SU-DHL-6 (cell line): ENCODE measurements around the gene MYL3.

ENCODE experiments used
- CTCF ChIP-seq: fragments of 200-600 bp; sonication (generic); IDR thresholded peaks from one replicate; pipeline ENCODE4 v1.5.1; 2017; ENCODE audit warnings: antibody characterized with exemption, mild to moderate bottlenecking, low read length, moderate library complexity; ENCODE audit not compliant: insufficient read depth, poor library complexity, severe bottlenecking
- EZH2phosphoT487 ChIP-seq: fragments of 200-600 bp; sonication (generic), shearing (Covaris generic); conservative IDR thresholded peaks from 2 replicates; pipeline ENCODE4 v1.6.1; 2018; ENCODE audit warnings: mild to moderate bottlenecking, antibody characterized with exemption, low read length, moderate library complexity, mixed read lengths

GRCh38 chr3:46853441-46854415, 9.5 kb downstream of the MYL3 start:
- TF ChIP-seq CTCF (no peak), EZH2phosphoT487 (no peak)
